Lower leg skin (tissue), 4 donors: Measurements from ENCODE around the gene INF2. TPM values are rescaled to one million over a fixed set of nuclear protein-coding genes. Genes with fewer than 3 reads are reported as not detected.
"Not testable (repeated sequence)": the region's sequence is repeated elsewhere in the genome, so short reads cannot be mapped to it uniquely, and the experiment has no call there.

Experiments
- DNase-seq, 2 donors: peaks; one replicate each; pipeline ENCODE4 v3.0.0-alpha.2; 2019; ENCODE audit warnings: low spot score in 2 of 2
- H3K4me3 ChIP-seq: fragments of 200-600 bp; sonication (generic); 2 replicates; pipeline ENCODE4 v1.5.1; 2017; ENCODE audit warnings: mild to moderate bottlenecking, low read depth; ENCODE audit not compliant: poor library complexity, severe bottlenecking
- POLR2A ChIP-seq, 2 donors: fragments of 450-650 bp; IDR thresholded peaks; one replicate each; pipeline ENCODE4 v1.6.1; 2016 to 2017; ENCODE audit warnings: antibody characterized with exemption in 2 of 2, mild to moderate bottlenecking in 1 of 2, moderate library complexity in 1 of 2
- WGBS, 2 donors: methylation state at CpG; one replicate each; pipeline ENCODE4 v1.1.5; 2018; 5-methylcytosine and 5-hydroxymethylcytosine counted together
- intact Hi-C: fragments of 100-400 bp; cut with DNase I; formaldehyde crosslinking; loops from one replicate; pipeline ENCODE4 v1.15.0; 2023; ENCODE audit warnings: low total_unique reads
- total RNA-seq, 4 donors: library from RNA; depleted of rRNA; stranded (reverse); fragments of >200 nt; gene quantifications; one replicate each; pipeline ENCODE4 v1.1.0, GENCODE V29; 2016
- TF ChIP-seq, protein P1 (sequence below), 3 donors: fragments of 450-650 bp; IDR thresholded peaks; one replicate each; pipeline ENCODE4 v1.5.1; 2016; ENCODE audit warnings: antibody characterized with exemption in 3 of 3, mild to moderate bottlenecking in 3 of 3, moderate library complexity in 2 of 3

Gene INF2
- total RNA-seq, 4 donors from 2014 or later = 63.8 to 121 (median 83.9) TPM

DNA sequence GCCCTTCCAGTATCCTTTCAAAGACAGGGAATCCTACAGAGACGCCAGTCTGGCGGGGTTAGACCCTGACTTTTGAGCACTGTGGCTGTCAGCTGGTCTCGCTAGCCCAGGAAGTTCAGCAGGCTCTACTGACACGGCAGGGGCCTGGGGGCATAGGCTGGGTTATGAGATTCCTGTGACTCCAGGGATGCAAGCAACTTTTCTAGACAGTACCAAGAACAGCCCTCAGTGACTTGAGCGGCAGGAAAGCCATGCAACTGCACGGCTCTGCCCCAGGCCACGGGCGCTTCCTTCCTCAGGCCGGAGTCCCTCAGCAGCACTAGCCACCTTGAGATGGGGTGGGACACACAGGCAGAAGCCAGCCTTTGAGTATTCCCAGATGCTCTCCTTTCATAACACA is 58.5 kb downstream of the INF2 start:
- no peak for DNase-seq
- intact Hi-C loops = no loop called here
- H3K4me3 ChIP-seq = no peak overlapping the region
- WGBS, 2 donors = 59 to 78% methylated on average over 9 of the region's 9 CpGs
- TF ChIP-seq, protein P1, sequence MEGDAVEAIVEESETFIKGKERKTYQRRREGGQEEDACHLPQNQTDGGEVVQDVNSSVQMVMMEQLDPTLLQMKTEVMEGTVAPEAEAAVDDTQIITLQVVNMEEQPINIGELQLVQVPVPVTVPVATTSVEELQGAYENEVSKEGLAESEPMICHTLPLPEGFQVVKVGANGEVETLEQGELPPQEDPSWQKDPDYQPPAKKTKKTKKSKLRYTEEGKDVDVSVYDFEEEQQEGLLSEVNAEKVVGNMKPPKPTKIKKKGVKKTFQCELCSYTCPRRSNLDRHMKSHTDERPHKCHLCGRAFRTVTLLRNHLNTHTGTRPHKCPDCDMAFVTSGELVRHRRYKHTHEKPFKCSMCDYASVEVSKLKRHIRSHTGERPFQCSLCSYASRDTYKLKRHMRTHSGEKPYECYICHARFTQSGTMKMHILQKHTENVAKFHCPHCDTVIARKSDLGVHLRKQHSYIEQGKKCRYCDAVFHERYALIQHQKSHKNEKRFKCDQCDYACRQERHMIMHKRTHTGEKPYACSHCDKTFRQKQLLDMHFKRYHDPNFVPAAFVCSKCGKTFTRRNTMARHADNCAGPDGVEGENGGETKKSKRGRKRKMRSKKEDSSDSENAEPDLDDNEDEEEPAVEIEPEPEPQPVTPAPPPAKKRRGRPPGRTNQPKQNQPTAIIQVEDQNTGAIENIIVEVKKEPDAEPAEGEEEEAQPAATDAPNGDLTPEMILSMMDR (IDR thresholded peaks at IDR 0.05) = no peak
- TF ChIP-seq POLR2A (IDR thresholded peaks at IDR 0.05) = no peak

DNA sequence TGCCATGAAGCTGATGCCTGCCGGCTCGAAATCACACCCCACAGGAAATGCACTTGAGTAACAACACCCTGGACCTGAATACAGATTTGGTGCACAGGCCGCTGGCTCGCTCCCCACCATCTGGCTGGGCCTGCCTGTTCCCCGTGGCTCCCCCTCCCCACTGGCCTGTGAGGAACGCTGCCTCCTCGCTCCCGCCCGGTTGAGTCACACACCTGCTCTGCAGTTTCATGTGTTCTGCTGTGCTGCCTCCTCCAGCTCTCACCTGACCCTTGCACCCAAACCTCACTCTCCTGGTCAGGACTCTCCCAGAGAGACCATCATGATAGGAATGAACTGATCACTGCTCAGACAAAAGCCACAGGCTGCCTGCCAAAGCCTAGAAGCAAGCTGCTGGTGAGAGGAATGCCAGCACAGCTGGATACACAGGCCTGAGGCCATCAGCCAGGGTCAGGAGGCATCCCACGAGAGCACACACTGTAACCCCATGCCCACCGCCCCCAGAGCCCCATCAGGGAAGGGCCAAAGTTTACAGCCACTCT is 59.8 kb downstream of the INF2 start:
- DNase-seq = no peak
- TF ChIP-seq, protein P1 (IDR thresholded peaks at IDR 0.05) = no peak
- TF ChIP-seq POLR2A (IDR thresholded peaks at IDR 0.05) = no peak
- 18 to 36% methylated on average over 9 to 11 of the region's 11 CpGs for WGBS, 2 donors
- intact Hi-C loops = no loop called here
- H3K4me3 ChIP-seq = no peak overlapping the region

DNA sequence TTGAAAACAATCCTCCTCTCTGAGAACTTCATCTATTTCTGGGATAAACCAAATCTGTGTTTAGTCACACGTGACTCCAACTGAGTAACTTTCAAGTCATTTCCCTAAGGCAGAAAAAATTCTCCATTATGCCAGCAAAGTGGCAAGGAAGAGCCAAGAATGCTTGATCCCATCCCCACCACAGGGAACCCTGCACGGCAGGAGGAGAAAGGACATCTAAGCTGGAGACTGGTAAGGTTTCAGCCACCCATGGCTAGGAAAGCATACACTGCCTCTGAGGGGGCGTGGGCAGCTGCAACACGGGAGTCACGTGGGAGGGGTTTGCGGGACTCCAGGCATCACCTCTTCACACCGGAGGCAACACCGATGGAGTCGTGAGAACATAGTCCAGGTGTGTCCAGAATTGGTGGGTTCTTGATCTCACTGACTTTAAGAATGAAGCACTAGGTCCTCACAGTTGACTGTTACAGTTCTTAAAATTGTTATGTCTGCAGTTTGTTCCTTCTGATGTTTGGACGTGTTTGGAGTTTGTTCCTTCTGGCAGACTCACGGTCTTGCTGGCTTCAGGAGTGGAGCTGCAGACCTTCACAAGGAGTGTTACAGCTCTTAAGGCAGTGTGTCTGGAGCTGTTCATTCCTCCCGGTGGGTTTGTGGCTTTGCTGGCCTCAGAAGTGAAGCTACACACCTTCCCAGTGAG is 60.8 kb downstream of the INF2 start:
- WGBS, 2 donors = 49 to 65% methylated on average over 12 of the region's 12 CpGs

DNA sequence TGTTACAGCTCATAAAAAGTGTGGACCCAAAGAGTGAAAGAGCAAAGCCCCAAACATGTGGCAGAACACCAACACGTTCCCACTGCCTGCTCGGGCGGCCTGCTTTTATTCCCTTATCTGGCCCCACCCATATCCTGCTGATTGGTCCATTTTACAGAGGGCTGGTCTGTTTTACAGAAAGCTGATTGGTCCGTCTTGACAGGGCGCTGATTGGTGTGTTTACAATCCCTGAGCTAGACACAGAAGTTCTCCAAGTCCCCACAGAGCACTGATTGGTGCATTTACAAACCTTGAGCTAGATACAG is 61.3 kb downstream of the INF2 start:
- WGBS, 2 donors = 74 to 85% methylated on average over 5 of the region's 5 CpGs
- H3K4me3 ChIP-seq, DNase-seq, intact Hi-C loops: not testable (repeated sequence)

More for the DNA sequence above, 60.8 kb downstream of the INF2 start:
- no peak overlapping the region for H3K4me3 ChIP-seq
- intact Hi-C loops = no loop called here
- TF ChIP-seq, protein P1 (IDR thresholded peaks at IDR 0.05) = no peak
- DNase-seq = no peak

DNA sequence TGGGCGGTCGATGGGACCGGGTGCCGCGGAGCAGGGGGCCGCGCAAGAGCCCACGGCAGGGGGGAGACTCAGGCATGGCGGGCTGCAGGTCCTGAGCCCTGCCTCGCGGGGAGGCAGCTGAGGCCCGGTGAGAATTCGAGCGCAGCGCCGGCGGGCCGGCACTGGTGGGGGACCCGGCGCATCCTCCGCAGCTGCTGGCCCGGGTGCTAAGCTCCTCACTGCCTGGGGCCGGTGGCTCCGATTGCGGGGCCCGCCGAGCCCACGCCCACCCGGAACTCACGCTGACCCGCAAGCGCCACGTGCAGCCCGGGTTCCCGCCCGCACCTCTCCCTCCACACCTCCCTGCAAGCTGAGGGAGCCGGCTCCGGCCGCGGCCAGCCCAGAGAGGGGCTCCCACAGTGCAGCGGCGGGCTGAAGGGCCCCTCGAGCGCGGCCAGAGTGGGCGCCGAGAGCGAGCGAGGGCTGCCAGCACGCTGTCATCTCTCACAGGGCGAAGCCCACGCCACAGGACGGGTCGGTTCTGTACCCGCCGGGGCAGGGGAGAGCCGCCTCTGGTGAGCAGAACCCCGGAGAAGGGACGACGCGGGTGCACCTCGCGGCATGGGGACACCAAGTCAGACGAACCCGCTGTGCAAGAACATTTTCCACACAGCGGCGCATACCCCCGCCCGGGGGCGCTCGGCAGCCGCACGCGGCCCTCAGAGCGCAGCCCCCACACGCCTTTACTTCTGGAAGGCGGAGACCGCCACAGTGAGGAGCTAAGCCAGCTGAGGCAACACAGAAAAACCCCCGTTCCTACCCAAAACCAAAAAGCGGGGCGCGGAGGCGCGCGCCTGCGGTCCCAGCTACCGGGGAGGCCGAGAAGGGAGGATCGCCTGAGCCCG is 62.4 kb downstream of the INF2 start:
- DNase-seq = no peak
- intact Hi-C loops = no loop called here
- 73 to 74% methylated on average over 63 to 86 of the region's 90 CpGs for WGBS, 2 donors
- no peak overlapping the region for H3K4me3 ChIP-seq
- TF ChIP-seq, protein P1 (IDR thresholded peaks at IDR 0.05) = no peak
- TF ChIP-seq POLR2A (IDR thresholded peaks at IDR 0.05) = no peak

DNA sequence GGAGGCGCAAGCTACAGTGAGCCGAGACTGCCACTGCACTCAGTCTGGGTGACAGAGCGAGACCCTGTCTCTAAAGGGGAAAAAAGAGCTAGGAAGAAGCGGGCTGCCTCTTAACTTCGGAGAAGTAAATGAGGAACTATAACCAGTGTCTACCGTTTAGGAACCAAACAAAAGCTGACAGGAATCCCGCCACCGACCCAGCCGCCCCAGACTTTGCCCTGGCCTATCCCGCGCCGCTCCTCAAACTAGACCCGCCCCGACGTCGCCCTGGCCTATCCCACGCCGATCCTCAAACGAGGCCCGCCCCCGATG is 63.0 kb downstream of the INF2 start:
- TF ChIP-seq, protein P1 (IDR thresholded peaks at IDR 0.05) = no peak
- TF ChIP-seq POLR2A (IDR thresholded peaks at IDR 0.05) = no peak
- intact Hi-C loops = no loop called here
- no peak for DNase-seq
- H3K4me3 ChIP-seq = no peak overlapping the region
- 3% methylated on average over 21 of the region's 21 CpGs for WGBS, 2 donors
